OCI-LY3 (cell line): Measurements from ENCODE around the gene SPOCK3.

Experiments used
- H2AFZ ChIP-seq: fragments of 200-600, 300-600 bp; shearing (Covaris generic); 2 replicates; pipeline ENCODE4 v1.6.0; 2014; ENCODE audit warnings: antibody characterized with exemption, low read depth, low read length
- H3K27ac ChIP-seq: fragments of 200-600, 300-600 bp; sonication (generic); 2 replicates; pipeline ENCODE4 v1.5.1; 2014; ENCODE audit warnings: mild to moderate bottlenecking, low read length, moderate library complexity, mixed read lengths
- H3K27me3 ChIP-seq: fragments of 200-600, 300-600 bp; sonication (generic); 2 replicates; pipeline ENCODE4 v1.6.1; 2014; ENCODE audit warnings: low read depth, low read length, mixed read lengths
- H3K36me3 ChIP-seq: fragments of 200-600, 300-600 bp; sonication (generic); replicated peaks from 2 replicates; pipeline ENCODE3; 2014; ENCODE audit warnings: low read depth, low read length, mixed read lengths
- H3K4me1 ChIP-seq: fragments of 300-600, 200-600 bp; sonication (generic); 2 replicates; pipeline ENCODE4 v1.6.1; 2014; ENCODE audit warnings: low read length, mixed read lengths
- H3K4me2 ChIP-seq: fragments of 200-600, 300-600 bp; sonication (generic); 2 replicates; pipeline ENCODE4 v1.6.1; 2014; ENCODE audit warnings: low read length, mixed read lengths
- H3K4me3 ChIP-seq: fragments of 300-600, 200-600 bp; sonication (generic); 2 replicates; pipeline ENCODE4 v1.5.1; 2014; ENCODE audit warnings: antibody characterized with exemption, mild to moderate bottlenecking, low read length, moderate library complexity
- H3K79me2 ChIP-seq: fragments of 300-600, 200-600 bp; shearing (Covaris generic); 2 replicates; pipeline ENCODE4 v1.6.1; 2014; ENCODE audit warnings: mild to moderate bottlenecking, low read length, mixed read lengths
- H3K9ac ChIP-seq: fragments of 300-600, 200-600 bp; shearing (Covaris generic); 2 replicates; pipeline ENCODE4 v1.6.0; 2014; ENCODE audit warnings: mild to moderate bottlenecking, low read length, moderate library complexity
- H3K9me3 ChIP-seq: fragments of 200-600, 300-600 bp; shearing (Covaris generic); 2 replicates; pipeline ENCODE4 v1.6.1; 2014; ENCODE audit warnings: low read length, mixed read lengths; ENCODE audit not compliant: insufficient read depth
- H4K20me1 ChIP-seq: fragments of 200-600, 300-600 bp; sonication (generic); 2 replicates; pipeline ENCODE4 v1.6.1; 2016; ENCODE audit warnings: low read length, mixed read lengths; ENCODE audit not compliant: insufficient read depth
- CTCF ChIP-seq: fragments of 200-600, 300-600 bp; sonication (generic); IDR thresholded peaks from 2 replicates; pipeline ENCODE4 v1.5.1; 2014; ENCODE audit warnings: antibody characterized with exemption, low read length, low read depth
- EZH2phosphoT487 ChIP-seq: fragments of 200-600 bp; shearing (Covaris generic); IDR thresholded peaks from 2 replicates; pipeline ENCODE4 v1.6.1; 2018; ENCODE audit warnings: antibody characterized with exemption, mixed run types, low read depth

Gene SPOCK3

GRCh38 chr4:167221084-167221483, 13.2 kb downstream of the SPOCK3 start:
- TF ChIP-seq EZH2phosphoT487 (no peak), CTCF (no peak)
- no peaks in the 10 kb centered on the region for H4K20me1 ChIP-seq
- no peak overlapping the region for H3K9ac ChIP-seq

GRCh38 chr4:167218022-167218608, 16.2 kb downstream of the SPOCK3 start:
- no peak overlapping the region for H3K9ac ChIP-seq
- no peaks in the 10 kb centered on the region for H3K27me3 ChIP-seq
- TF ChIP-seq EZH2phosphoT487 = no peak
- no peak for TF ChIP-seq CTCF
- H3K36me3 ChIP-seq = no peaks in the 10 kb centered on the region
- no peak overlapping the region for H3K4me2 ChIP-seq
- H3K9me3 ChIP-seq = no peaks in the 10 kb centered on the region
- no peak overlapping the region for H2AFZ ChIP-seq
- no peak overlapping the region for H3K4me3 ChIP-seq
- peaks cover 10% of the 10 kb centered on the region for H3K4me1 ChIP-seq
- H3K27ac ChIP-seq = no peak overlapping the region
- H3K79me2 ChIP-seq = no peaks in the 10 kb centered on the region
- no peaks in the 10 kb centered on the region for H4K20me1 ChIP-seq

More at GRCh38 chr4:167221084-167221483, 13.2 kb downstream of the SPOCK3 start:
- H3K36me3 ChIP-seq = no peaks in the 10 kb centered on the region
- H3K27ac ChIP-seq = no peak overlapping the region
- H3K4me3 ChIP-seq = no peak overlapping the region
- H3K27me3 ChIP-seq = no peaks in the 10 kb centered on the region
- H3K4me2 ChIP-seq = no peak overlapping the region
- H3K79me2 ChIP-seq = no peaks in the 10 kb centered on the region
- no peaks in the 10 kb centered on the region for H3K9me3 ChIP-seq
- H2AFZ ChIP-seq = no peak overlapping the region
- H3K4me1 ChIP-seq = peaks cover 10% of the 10 kb centered on the region

- H3K4me2 ChIP-seq = no peak overlapping the region
- no peaks in the 10 kb centered on the region for H3K79me2 ChIP-seq
- no peaks in the 10 kb centered on the region for H3K9me3 ChIP-seq
- no peak overlapping the region for H3K4me3 ChIP-seq
- no peaks in the 10 kb centered on the region for H4K20me1 ChIP-seq
- H3K27me3 ChIP-seq = no peaks in the 10 kb centered on the region
- H3K4me1 ChIP-seq = peaks cover 6% of the 10 kb centered on the region
- no peak overlapping the region for H3K9ac ChIP-seq
- no peak for TF ChIP-seq CTCF
- TF ChIP-seq EZH2phosphoT487 = no peak
- H2AFZ ChIP-seq = no peak overlapping the region
- H3K27ac ChIP-seq = no peak overlapping the region
- no peaks in the 10 kb centered on the region for H3K36me3 ChIP-seq
Measured at GRCh38 chr4:167216783-167217182, 17.5 kb downstream of the SPOCK3 start.

GRCh38 chr4:167210166-167210565, 24.1 kb downstream of the SPOCK3 start:
- H3K9me3 ChIP-seq = no peaks in the 10 kb centered on the region
- no peaks in the 10 kb centered on the region for H3K36me3 ChIP-seq
- H4K20me1 ChIP-seq = no peaks in the 10 kb centered on the region
- no peak overlapping the region for H3K4me2 ChIP-seq
- H3K4me1 ChIP-seq = no peaks in the 10 kb centered on the region
- TF ChIP-seq EZH2phosphoT487 = no peak
- no peak for TF ChIP-seq CTCF
- H3K9ac ChIP-seq = no peak overlapping the region
- H3K27me3 ChIP-seq = no peaks in the 10 kb centered on the region
- H3K27ac ChIP-seq = no peak overlapping the region
- H3K4me3 ChIP-seq = no peak overlapping the region
- H2AFZ ChIP-seq = no peak overlapping the region
- H3K79me2 ChIP-seq = no peaks in the 10 kb centered on the region
